Uterus (tissue), 2 donors: ENCODE results near the gene DNASE1L2.

Experiments
- POLR2A ChIP-seq, 2 donors: fragments of 450-650 bp; IDR thresholded peaks; one replicate each; pipeline ENCODE4 v1.6.1; 2016; ENCODE audit warnings: antibody characterized with exemption in 2 of 2, mild to moderate bottlenecking in 1 of 2, moderate library complexity in 1 of 2
- TF ChIP-seq, protein P1 (sequence below), 4 experiments: fragments of 200-600 bp in 2 of 4; fragments of 450-650 bp in 2 of 4; sonication (generic) in 2 of 4; IDR thresholded peaks; one replicate each; pipeline ENCODE4 v1.5.1; 2016 to 2019; ENCODE audit warnings: antibody characterized with exemption in 4 of 4, mild to moderate bottlenecking in 2 of 4, moderate library complexity in 1 of 4

DNA sequence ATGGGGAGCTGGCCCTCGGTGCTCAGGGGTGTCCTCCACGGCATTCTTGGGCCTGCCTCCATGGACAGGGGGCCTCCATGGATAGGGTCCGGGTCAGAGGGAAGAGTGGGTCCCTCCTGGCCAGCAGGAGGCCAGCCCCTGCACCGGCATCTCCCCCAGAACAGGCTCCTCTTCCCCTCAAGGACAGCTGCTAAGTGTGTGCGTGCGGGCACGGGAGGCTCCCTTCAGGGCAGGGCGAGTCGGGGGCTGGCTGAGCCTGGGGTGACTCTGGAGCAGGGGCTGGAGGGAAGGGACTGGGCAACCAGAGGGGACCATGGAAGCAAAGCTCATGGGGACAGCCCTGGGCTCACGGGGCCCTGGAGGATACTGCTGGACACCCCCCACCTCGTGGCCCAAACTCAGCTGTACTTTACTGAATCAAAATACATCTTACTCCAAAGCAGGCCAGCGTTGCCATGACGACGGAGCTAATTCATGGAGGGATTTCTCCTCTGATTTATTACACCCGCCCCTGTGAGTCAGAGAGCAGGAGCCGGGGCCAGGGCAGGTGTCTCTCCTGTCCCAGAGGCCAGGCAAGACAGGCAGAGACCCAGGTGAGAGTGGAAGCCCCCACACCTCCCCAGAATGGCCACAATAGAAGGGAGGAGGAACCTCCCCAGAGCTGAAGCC is 41.9 kb upstream of the DNASE1L2 start:
- no peak for TF ChIP-seq POLR2A (IDR thresholded peaks at IDR 0.05)
- TF ChIP-seq, protein P1, sequence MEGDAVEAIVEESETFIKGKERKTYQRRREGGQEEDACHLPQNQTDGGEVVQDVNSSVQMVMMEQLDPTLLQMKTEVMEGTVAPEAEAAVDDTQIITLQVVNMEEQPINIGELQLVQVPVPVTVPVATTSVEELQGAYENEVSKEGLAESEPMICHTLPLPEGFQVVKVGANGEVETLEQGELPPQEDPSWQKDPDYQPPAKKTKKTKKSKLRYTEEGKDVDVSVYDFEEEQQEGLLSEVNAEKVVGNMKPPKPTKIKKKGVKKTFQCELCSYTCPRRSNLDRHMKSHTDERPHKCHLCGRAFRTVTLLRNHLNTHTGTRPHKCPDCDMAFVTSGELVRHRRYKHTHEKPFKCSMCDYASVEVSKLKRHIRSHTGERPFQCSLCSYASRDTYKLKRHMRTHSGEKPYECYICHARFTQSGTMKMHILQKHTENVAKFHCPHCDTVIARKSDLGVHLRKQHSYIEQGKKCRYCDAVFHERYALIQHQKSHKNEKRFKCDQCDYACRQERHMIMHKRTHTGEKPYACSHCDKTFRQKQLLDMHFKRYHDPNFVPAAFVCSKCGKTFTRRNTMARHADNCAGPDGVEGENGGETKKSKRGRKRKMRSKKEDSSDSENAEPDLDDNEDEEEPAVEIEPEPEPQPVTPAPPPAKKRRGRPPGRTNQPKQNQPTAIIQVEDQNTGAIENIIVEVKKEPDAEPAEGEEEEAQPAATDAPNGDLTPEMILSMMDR (IDR thresholded peaks at IDR 0.05): no peak
